Measurements from ENCODE around the gene PLEKHA4. TPM values are rescaled to one million over a fixed set of nuclear protein-coding genes. Genes with fewer than 3 reads are reported as not detected.

PLEKHA4 gene
- total RNA-seq, 4 donors from 2014 or later: 11.4 to 27.4 (median 18.9) TPM

GRCh38 chr19:48836089-48837017 lies 32.1 kb downstream of the PLEKHA4 start, which contains the start of gene HSD17B14:
Gene HSD17B14, minus strand, starts transcription at chr19:48836491. Its CDS starts 80 bp downstream, at chr19:48836411.
- Histone ChIP-seq H3K27ac (replicated peaks in 1 of 4) (peak within 1 kb of the TSS; percentile 72 to 83 (median 79)), H3K4me3 (peak within 1 kb of the TSS; percentile 40 to 58 (median 50)), H3K4me1 (peaks cover 18 to 27% (median 25%) of the 10 kb centered on the region in 4 donors), H3K36me3 (peaks cover 0 to 45% (median 18%) of the 10 kb centered on the region in 4 donors), H3K27me3 (no peaks in the 10 kb centered on the region), H3K9me3 (no peaks in the 10 kb centered on the region)
- 11% methylated on average over 35 of the region's 35 CpGs for WGBS
- intact Hi-C loops (cut with DNase I): loop anchor here (2.0 kb wide), 1 partner anchor 42 kb away; no protein-coding TSS in a partner anchor
- TF ChIP-seq POLR2A (IDR thresholded peaks at IDR 0.05; ENCODE audit: low read depth) (no peak), CTCF (IDR thresholded peaks at IDR 0.05) (no peak), EP300 (IDR thresholded peaks at IDR 0.05) (no peak), POLR2AphosphoS5 (IDR thresholded peaks at IDR 0.05) (no peak)
- DNase-seq (ENCODE audit: extremely low spot score): no peak

GRCh38 chr19:48835734-48836088 lies 32.7 kb downstream of the PLEKHA4 start:
- Histone ChIP-seq H3K36me3 (peaks cover 0 to 45% (median 18%) of the 10 kb centered on the region in 4 donors), H3K4me3 (peak overlapping the region; percentile 40 to 58 (median 50)), H3K9me3 (no peaks in the 10 kb centered on the region), H3K4me1 (peaks cover 18 to 27% (median 25%) of the 10 kb centered on the region in 4 donors), H3K27me3 (no peaks in the 10 kb centered on the region), H3K27ac (replicated peaks in 1 of 4) (peak overlapping the region; percentile 72 to 83 (median 79))
- WGBS: 0% methylated on average over 6 of the region's 12 CpGs
- intact Hi-C loops (cut with DNase I): loop anchor here (2.0 kb wide), 1 partner anchor 41 kb away; no protein-coding TSS in a partner anchor
- no peak for TF ChIP-seq EP300 (IDR thresholded peaks at IDR 0.05)
- TF ChIP-seq CTCF (IDR thresholded peaks at IDR 0.05): peak; percentile 93 to 98 (median 94)
- no peak for TF ChIP-seq POLR2A (IDR thresholded peaks at IDR 0.05; ENCODE audit: low read depth)
- peak; percentile 78 to 92 for TF ChIP-seq POLR2AphosphoS5 (IDR thresholded peaks at IDR 0.05)
- peak; percentile 99 for DNase-seq (ENCODE audit: extremely low spot score)

- Histone ChIP-seq H3K27ac (replicated peaks in 1 of 4) (no peak overlapping the region), H3K27me3 (no peaks in the 10 kb centered on the region), H3K4me1 (peaks cover 18 to 27% (median 25%) of the 10 kb centered on the region in 4 donors), H3K4me3 (no peak overlapping the region), H3K36me3 (peaks cover 0 to 42% (median 14%) of the 10 kb centered on the region in 4 donors), H3K9me3 (no peaks in the 10 kb centered on the region)
- TF ChIP-seq POLR2A (IDR thresholded peaks at IDR 0.05; ENCODE audit: low read depth) (no peak), CTCF (IDR thresholded peaks at IDR 0.05) (no peak), EP300 (IDR thresholded peaks at IDR 0.05) (no peak), POLR2AphosphoS5 (IDR thresholded peaks at IDR 0.05) (no peak)
- WGBS: 85% methylated on average over 5 of the region's 5 CpGs
- intact Hi-C loops (cut with DNase I): no loop called here
- no peak for DNase-seq (ENCODE audit: extremely low spot score)
Observed at GRCh38 chr19:48833977-48834376, 34.4 kb downstream of the PLEKHA4 start.

GRCh38 chr19:48833049-48833448 lies 35.4 kb downstream of the PLEKHA4 start:
- Histone ChIP-seq H3K27me3 (no peaks in the 10 kb centered on the region), H3K4me3 (no peak overlapping the region), H3K4me1 (peaks cover 18 to 27% (median 25%) of the 10 kb centered on the region in 4 donors), H3K9me3 (no peaks in the 10 kb centered on the region), H3K36me3 (peaks cover 0 to 45% (median 14%) of the 10 kb centered on the region in 4 donors), H3K27ac (replicated peaks in 1 of 4) (no peak overlapping the region)
- WGBS: 78% methylated on average over 5 of the region's 5 CpGs
- TF ChIP-seq POLR2A (IDR thresholded peaks at IDR 0.05; ENCODE audit: low read depth): no peak
- no peak for TF ChIP-seq EP300 (IDR thresholded peaks at IDR 0.05)
- no peak for TF ChIP-seq CTCF (IDR thresholded peaks at IDR 0.05)
- TF ChIP-seq POLR2AphosphoS5 (IDR thresholded peaks at IDR 0.05): no peak
- intact Hi-C loops (cut with DNase I): no loop called here
- DNase-seq (ENCODE audit: extremely low spot score): no peak

Measured in esophagus muscularis mucosa (tissue), 4 donors.